HEK293 (cell line): ENCODE data around the gene TOR4A.

Experiments used
- CTCF ChIA-PET: fragments of 350-600 bp; formaldehyde crosslinking; extraction: SDS; loops from one replicate; lab custom pipeline; 2021; ENCODE audit warnings: antibody characterized with exemption; lab: Yijun Ruan, JAX
- POLR2A ChIA-PET: fragments of 300-600 bp; formaldehyde crosslinking; extraction: SDS; loops from one replicate; lab custom pipeline; 2020; ENCODE audit warnings: antibody characterized with exemption, inconsistent platforms; lab: Yijun Ruan, JAX
- H3K27ac ChIP-seq: fragments of 200-500 bp; sonication (Bioruptor generic); 2 replicates; pipeline ENCODE4 v1.5.1; 2014; ENCODE audit warnings: low read depth, low read length, control low read depth, inconsistent platforms; ENCODE audit errors: extremely low read depth
- H3K36me3 ChIP-seq, 2 experiments: fragments of 200-500 bp in 1 of 2; sonication (Bioruptor generic) in 1 of 2; 1 replicate in 1 of 2; 2 replicates in 1 of 2; pipeline ENCODE4 v1.5.1; 2014 to 2017; ENCODE audit warnings: inconsistent platforms in 2 of 2, low read length in 2 of 2; ENCODE audit not compliant: control insufficient read depth in 2 of 2, insufficient read depth in 1 of 2
- H3K4me1 ChIP-seq: fragments of 200-500 bp; sonication (Bioruptor generic); 2 replicates; pipeline ENCODE4 v1.5.1; 2014; ENCODE audit warnings: mild to moderate bottlenecking, low read length, inconsistent platforms; ENCODE audit not compliant: control insufficient read depth, insufficient read depth
- H3K4me3 ChIP-seq: 2 replicates; pipeline ENCODE4 v1.5.1; 2011; ENCODE audit warnings: low read depth, mild to moderate bottlenecking, control low read depth, low read length, moderate library complexity
- H3K9me3 ChIP-seq: fragments of 200-500 bp; sonication (Bioruptor generic); 2 replicates; pipeline ENCODE4 v1.5.1; 2014; ENCODE audit warnings: low read depth, low read length, inconsistent platforms; ENCODE audit not compliant: control insufficient read depth, insufficient read depth
- KLF1 ChIP-seq: fragments of 450-650 bp; formaldehyde crosslinking; IDR thresholded peaks from 2 replicates; pipeline ENCODE4 v1.5.1; 2016; ENCODE audit warnings: missing biosample characterization, missing genetic modification characterization
- KLF16 ChIP-seq: fragments of 450-650 bp; formaldehyde crosslinking; IDR thresholded peaks from 2 replicates; pipeline ENCODE4 v1.5.1; 2017; ENCODE audit warnings: missing biosample characterization, missing genetic modification characterization
- PRDM1 ChIP-seq: fragments of 450-650 bp; formaldehyde crosslinking; IDR thresholded peaks from 2 replicates; pipeline ENCODE4; 2016; ENCODE audit warnings: missing biosample characterization, missing genetic modification characterization
- RBAK ChIP-seq: fragments of 450-650 bp; formaldehyde crosslinking; IDR thresholded peaks from 2 replicates; pipeline ENCODE4 v1.5.1; 2016; ENCODE audit warnings: missing biosample characterization, missing genetic modification characterization
- SP2 ChIP-seq: fragments of 450-650 bp; formaldehyde crosslinking; IDR thresholded peaks from 2 replicates; pipeline ENCODE4 v1.5.1; 2016; ENCODE audit warnings: missing biosample characterization, missing genetic modification characterization
- ZBTB8A ChIP-seq: fragments of 450-650 bp; formaldehyde crosslinking; IDR thresholded peaks from 2 replicates; pipeline ENCODE4 v1.5.1; 2016; ENCODE audit warnings: missing biosample characterization, missing genetic modification characterization
- ZIC2 ChIP-seq: fragments of 450-650 bp; formaldehyde crosslinking; IDR thresholded peaks from 2 replicates; pipeline ENCODE4 v1.5.1; 2016; ENCODE audit warnings: missing biosample characterization, missing genetic modification characterization
- ZNF112 ChIP-seq: fragments of 450-650 bp; formaldehyde crosslinking; IDR thresholded peaks from 2 replicates; pipeline ENCODE4 v1.5.0; 2017; ENCODE audit warnings: missing biosample characterization, missing genetic modification characterization
- ZNF169 ChIP-seq: fragments of 450-650 bp; formaldehyde crosslinking; IDR thresholded peaks from 2 replicates; pipeline ENCODE4 v1.5.1; 2016; ENCODE audit warnings: missing biosample characterization, missing genetic modification characterization
- ZNF23 ChIP-seq: fragments of 450-650 bp; formaldehyde crosslinking; IDR thresholded peaks from 2 replicates; pipeline ENCODE4 v1.5.1; 2016; ENCODE audit warnings: missing biosample characterization, missing genetic modification characterization, borderline replicate concordance
- ZNF24 ChIP-seq: fragments of 450-650 bp; formaldehyde crosslinking; IDR thresholded peaks from 2 replicates; pipeline ENCODE4 v1.5.1; 2016; ENCODE audit warnings: missing biosample characterization, missing genetic modification characterization
- ZNF416 ChIP-seq: fragments of 450-650 bp; formaldehyde crosslinking; IDR thresholded peaks from 2 replicates; pipeline ENCODE4 v1.5.1; 2016; ENCODE audit warnings: missing biosample characterization, missing genetic modification characterization
- ZNF48 ChIP-seq: fragments of 450-650 bp; formaldehyde crosslinking; IDR thresholded peaks from 2 replicates; pipeline ENCODE4 v1.5.1; 2016; ENCODE audit warnings: missing biosample characterization, missing genetic modification characterization
- ZNF600 ChIP-seq: fragments of 450-650 bp; formaldehyde crosslinking; IDR thresholded peaks from 2 replicates; pipeline ENCODE4 v1.5.1; 2016; ENCODE audit warnings: missing biosample characterization, missing genetic modification characterization
- ZNF670 ChIP-seq: fragments of 450-650 bp; formaldehyde crosslinking; IDR thresholded peaks from 2 replicates; pipeline ENCODE4 v1.5.1; 2016; ENCODE audit warnings: missing biosample characterization, missing genetic modification characterization, low read depth
- ZSCAN23 ChIP-seq: fragments of 450-650 bp; formaldehyde crosslinking; IDR thresholded peaks from 2 replicates; pipeline ENCODE4 v1.5.1; 2016; ENCODE audit warnings: missing biosample characterization, missing genetic modification characterization
- ZXDB ChIP-seq: fragments of 450-650 bp; formaldehyde crosslinking; IDR thresholded peaks from 2 replicates; pipeline ENCODE4 v1.5.1; 2016; ENCODE audit warnings: missing biosample characterization, missing genetic modification characterization
- TF ChIP-seq, protein P1 (sequence below): fragments of 450-650 bp; formaldehyde crosslinking; IDR thresholded peaks from 2 replicates; pipeline ENCODE4 v1.5.1; 2016; ENCODE audit warnings: missing biosample characterization, missing genetic modification characterization
- TF ChIP-seq, protein P2 (sequence below): fragments of 450-650 bp; formaldehyde crosslinking; optimal IDR thresholded peaks from 2 replicates; pipeline ENCODE3; 2016; ENCODE audit warnings: missing biosample characterization, mild to moderate bottlenecking, missing genetic modification characterization
- TF ChIP-seq, protein P3 (sequence below): fragments of 450-650 bp; formaldehyde crosslinking; IDR thresholded peaks from 2 replicates; pipeline ENCODE4 v1.5.1; 2016; ENCODE audit warnings: missing biosample characterization, missing genetic modification characterization
- TF ChIP-seq, protein P4 (sequence below): fragments of 450-650 bp; formaldehyde crosslinking; IDR thresholded peaks from 2 replicates; pipeline ENCODE4 v1.5.0; 2017; ENCODE audit warnings: missing biosample characterization, missing genetic modification characterization, borderline replicate concordance

The TOR4A gene

DNA sequence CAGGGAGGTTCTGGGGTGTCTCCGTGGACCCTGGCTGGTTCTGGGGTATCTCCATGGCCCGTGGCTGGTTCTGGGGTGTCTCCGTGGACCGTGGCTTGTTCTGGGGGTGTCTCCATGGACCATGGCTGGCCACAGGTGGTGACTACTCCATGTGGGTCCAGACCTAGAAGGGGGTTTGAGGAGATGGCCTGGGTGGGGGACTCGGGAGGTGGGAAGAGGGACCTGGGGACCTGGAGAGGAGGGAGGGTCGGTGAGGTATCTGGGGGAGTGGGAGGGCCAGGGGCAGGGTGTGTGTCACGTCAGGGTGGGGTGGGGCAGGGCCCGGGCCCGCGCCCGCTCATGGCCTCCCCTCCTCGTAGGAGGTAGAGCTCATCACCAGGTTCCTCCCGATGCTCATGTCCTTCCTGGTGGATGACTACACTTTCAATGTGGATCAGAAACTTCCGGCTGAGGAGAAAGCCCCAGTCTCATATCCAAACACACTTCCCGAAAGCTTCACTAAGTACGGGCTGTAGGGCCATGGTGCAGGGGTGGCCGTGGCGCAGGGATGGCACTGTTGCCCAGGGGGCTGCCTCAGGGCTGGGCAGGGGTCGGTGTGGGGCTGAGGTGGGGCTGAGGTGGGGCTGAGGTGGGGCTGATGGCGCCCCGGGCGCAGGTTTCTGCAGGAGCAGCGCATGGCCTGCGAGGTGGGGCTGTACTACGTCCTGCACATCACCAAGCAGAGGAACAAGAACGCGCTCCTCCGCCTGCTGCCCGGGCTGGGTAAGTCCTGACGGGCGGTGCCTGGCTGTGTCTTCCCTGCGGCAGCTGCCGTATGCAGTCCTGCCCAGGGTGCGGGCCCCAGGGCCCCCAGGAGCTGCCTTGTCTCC lies 10.7 kb upstream of the TOR4A start:
- TF ChIP-seq ZNF23 (no peak), KLF1 (tag by site-specific recombination) (peak; percentile 73)
- peaks cover 0 to 60% of the 10 kb centered on the region in 2 experiments; a peak in 2 of 3 replicates for H3K36me3 ChIP-seq
- ChIA-PET POLR2A (interaction anchor here (0.6 to 10.1 kb wide), 5 partner anchors 10 to 25 kb away, joined by 3 to 103 read pairs (median 3); partner anchors contain the start of genes STPG3 and TUBB4B), CTCF (interaction anchor here (0.8 to 2.2 kb wide), 7 partner anchors 11 to 220 kb away, joined by 3 to 17 read pairs (median 5); a partner anchor contains a TSS)
- no peak overlapping the region for H3K4me3 ChIP-seq
- H3K27ac ChIP-seq: no peak overlapping the region
- no peaks in the 10 kb centered on the region for H3K4me1 ChIP-seq
- H3K9me3 ChIP-seq: no peaks in the 10 kb centered on the region

DNA sequence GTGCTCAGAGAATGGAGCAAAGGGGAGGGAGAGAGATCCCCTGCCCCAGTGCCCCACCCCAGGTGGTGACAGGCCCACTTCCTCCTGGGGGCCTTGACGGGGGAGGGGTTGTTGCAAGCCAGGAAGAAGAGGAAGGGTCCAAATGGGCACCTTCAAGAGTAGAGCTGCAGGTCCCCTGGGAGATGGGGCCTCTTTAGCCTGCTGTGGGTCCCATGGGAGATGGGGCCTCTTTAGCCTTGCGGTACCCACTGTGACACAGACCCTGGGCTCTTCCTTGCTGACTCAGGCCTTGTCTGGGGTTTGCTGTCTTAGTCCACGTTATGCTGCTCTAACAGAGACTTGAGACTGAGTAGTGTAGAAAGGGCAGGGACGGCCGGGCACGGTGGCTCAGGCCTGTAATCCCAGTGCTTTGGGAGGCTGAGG lies 9.6 kb upstream of the TOR4A start:
- ChIA-PET CTCF (interaction anchor here (0.5 to 2.1 kb wide), 4 partner anchors 12 to 221 kb away, joined by 3 to 11 read pairs (median 3); no protein-coding TSS in a partner anchor), POLR2A (interaction anchor here (2.1 to 10.1 kb wide), 2 partner anchors 11 to 26 kb away, joined by 9 to 103 read pairs; partner anchors contain the start of gene TUBB4B)
- Histone ChIP-seq H3K36me3 (peaks cover 0 to 68% of the 10 kb centered on the region in 2 experiments; a peak in 2 of 3 replicates), H3K4me3 (no peak overlapping the region), H3K27ac (no peak overlapping the region), H3K9me3 (no peaks in the 10 kb centered on the region), H3K4me1 (no peaks in the 10 kb centered on the region)
- TF ChIP-seq PRDM1 (tag by site-specific recombination): peak; percentile 0; the same call in 1 of the 2 replicates
- TF ChIP-seq, protein P1, sequence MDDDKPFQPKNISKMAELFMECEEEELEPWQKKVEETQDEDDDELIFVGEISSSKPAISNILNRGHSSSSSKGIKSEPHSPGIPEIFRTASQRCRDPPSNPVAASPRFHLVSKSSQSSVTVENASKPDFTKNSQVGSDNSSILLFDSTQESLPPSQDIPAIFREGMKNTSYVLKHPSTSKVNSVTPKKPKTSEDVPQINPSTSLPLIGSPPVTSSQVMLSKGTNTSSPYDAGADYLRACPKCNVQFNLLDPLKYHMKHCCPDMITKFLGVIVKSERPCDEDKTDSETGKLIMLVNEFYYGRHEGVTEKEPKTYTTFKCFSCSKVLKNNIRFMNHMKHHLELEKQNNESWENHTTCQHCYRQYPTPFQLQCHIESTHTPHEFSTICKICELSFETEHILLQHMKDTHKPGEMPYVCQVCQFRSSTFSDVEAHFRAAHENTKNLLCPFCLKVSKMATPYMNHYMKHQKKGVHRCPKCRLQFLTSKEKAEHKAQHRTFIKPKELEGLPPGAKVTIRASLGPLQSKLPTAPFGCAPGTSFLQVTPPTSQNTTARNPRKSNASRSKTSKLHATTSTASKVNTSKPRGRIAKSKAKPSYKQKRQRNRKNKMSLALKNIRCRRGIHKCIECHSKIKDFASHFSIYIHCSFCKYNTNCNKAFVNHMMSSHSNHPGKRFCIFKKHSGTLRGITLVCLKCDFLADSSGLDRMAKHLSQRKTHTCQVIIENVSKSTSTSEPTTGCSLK (tag by site-specific recombination): no peak
- TF ChIP-seq ZNF670 (tag by site-specific recombination): no peak
- peak; percentile 31 for TF ChIP-seq ZIC2 (tag by site-specific recombination)
- TF ChIP-seq, all 188 proteins: peak for 2

DNA sequence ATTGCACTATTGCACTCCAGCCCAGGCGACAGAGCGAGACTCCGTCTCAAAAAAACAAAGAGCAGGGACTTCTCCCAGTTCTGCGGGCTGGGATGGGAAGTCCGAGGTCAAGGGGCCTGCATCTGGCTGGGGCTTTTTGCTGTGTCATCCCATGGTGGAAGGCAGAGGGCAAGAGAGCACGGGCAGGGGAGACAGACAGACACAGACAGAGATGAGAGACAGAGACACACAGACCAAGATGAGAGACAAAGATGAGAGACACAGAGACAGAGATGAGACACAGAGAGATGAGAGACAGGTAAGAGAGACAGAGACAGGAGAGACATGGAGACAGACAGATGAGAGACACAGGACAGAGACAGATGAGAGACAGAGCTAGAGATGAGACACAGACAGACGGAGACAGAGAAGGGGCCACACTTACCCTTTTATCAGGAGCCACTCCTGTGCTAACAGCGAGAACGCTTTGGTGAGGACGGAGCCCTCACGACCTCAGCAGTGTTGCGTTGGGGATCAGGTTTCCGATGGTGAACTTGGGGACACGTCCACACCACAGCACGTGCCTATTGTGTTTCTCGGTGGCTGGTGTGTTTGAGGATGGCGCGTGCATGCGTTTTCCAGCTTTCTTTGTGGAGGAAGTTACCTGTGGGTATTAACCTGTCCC lies 8.9 kb upstream of the TOR4A start:
- ChIA-PET POLR2A (interaction anchor here (1.0 to 10.1 kb wide), 2 partner anchors 10 to 27 kb away, joined by 3 to 103 read pairs; partner anchors contain the start of gene TUBB4B), CTCF (interaction anchor here (0.5 to 2.1 kb wide), 3 partner anchors 13 to 480 kb away, joined by 3 to 11 read pairs (median 3); no protein-coding TSS in a partner anchor)
- no peak overlapping the region for H3K27ac ChIP-seq
- no peak overlapping the region for H3K4me3 ChIP-seq
- H3K36me3 ChIP-seq: peaks cover 0 to 69% of the 10 kb centered on the region in 2 experiments; a peak in 2 of 3 replicates
- H3K4me1 ChIP-seq: no peaks in the 10 kb centered on the region
- H3K9me3 ChIP-seq: no peaks in the 10 kb centered on the region
- TF ChIP-seq ZNF416 (no peak), SP2 (tag by site-specific recombination) (no peak), KLF1 (tag by site-specific recombination) (0 out of 2 replicates have a peak, but pooled peaks have one; percentile 15), ZNF48 (tag by site-specific recombination) (peak; percentile 61; the same call in 1 of the 2 replicates), ZXDB (tag by site-specific recombination) (no peak), ZNF600 (tag by site-specific recombination) (no peak), RBAK (tag by site-specific recombination) (no peak), KLF16 (no peak), ZNF24 (tag by site-specific recombination) (no peak), ZBTB8A (tag by site-specific recombination) (0 out of 2 replicates have a peak, but pooled peaks have one; percentile 22), ZNF23 (no peak), ZNF112 (tag by site-specific recombination) (no peak), ZSCAN23 (tag by site-specific recombination) (no peak), ZNF169 (tag by site-specific recombination) (no peak)
- TF ChIP-seq, protein P2, sequence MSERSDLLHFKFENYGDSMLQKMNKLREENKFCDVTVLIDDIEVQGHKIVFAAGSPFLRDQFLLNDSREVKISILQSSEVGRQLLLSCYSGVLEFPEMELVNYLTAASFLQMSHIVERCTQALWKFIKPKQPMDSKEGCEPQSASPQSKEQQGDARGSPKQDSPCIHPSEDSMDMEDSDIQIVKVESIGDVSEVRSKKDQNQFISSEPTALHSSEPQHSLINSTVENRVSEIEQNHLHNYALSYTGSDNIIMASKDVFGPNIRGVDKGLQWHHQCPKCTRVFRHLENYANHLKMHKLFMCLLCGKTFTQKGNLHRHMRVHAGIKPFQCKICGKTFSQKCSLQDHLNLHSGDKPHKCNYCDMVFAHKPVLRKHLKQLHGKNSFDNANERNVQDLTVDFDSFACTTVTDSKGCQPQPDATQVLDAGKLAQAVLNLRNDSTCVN: peak; percentile 14
- TF ChIP-seq, protein P3, sequence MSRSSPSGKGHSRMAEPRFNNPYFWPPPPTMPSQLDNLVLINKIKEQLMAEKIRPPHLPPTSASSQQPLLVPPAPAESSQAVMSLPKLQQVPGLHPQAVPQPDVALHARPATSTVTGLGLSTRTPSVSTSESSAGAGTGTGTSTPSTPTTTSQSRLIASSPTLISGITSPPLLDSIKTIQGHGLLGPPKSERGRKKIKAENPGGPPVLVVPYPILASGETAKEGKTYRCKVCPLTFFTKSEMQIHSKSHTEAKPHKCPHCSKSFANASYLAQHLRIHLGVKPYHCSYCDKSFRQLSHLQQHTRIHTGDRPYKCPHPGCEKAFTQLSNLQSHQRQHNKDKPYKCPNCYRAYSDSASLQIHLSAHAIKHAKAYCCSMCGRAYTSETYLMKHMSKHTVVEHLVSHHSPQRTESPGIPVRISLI (tag by site-specific recombination): no peak
- TF ChIP-seq, protein P4, sequence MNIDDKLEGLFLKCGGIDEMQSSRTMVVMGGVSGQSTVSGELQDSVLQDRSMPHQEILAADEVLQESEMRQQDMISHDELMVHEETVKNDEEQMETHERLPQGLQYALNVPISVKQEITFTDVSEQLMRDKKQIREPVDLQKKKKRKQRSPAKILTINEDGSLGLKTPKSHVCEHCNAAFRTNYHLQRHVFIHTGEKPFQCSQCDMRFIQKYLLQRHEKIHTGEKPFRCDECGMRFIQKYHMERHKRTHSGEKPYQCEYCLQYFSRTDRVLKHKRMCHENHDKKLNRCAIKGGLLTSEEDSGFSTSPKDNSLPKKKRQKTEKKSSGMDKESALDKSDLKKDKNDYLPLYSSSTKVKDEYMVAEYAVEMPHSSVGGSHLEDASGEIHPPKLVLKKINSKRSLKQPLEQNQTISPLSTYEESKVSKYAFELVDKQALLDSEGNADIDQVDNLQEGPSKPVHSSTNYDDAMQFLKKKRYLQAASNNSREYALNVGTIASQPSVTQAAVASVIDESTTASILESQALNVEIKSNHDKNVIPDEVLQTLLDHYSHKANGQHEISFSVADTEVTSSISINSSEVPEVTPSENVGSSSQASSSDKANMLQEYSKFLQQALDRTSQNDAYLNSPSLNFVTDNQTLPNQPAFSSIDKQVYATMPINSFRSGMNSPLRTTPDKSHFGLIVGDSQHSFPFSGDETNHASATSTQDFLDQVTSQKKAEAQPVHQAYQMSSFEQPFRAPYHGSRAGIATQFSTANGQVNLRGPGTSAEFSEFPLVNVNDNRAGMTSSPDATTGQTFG: no peak
